SK-N-SH (cell line): ENCODE measurements around the gene CCDC57. TPM values are rescaled to one million over a fixed set of nuclear protein-coding genes. Genes with fewer than 3 reads are reported as not detected.

ENCODE experiments used
- CTCF ChIA-PET: fragments of 300-600, 350-600 bp; formaldehyde crosslinking; extraction: SDS; loops from one replicate; lab custom pipeline; 2021; lab: Yijun Ruan, JAX
- POLR2A ChIA-PET: fragments of 350-600 bp; sonication (Branson Sonifier 250); formaldehyde crosslinking; extraction: SDS; loops from one replicate; lab custom pipeline; 2020; ENCODE audit warnings: antibody characterized with exemption, inconsistent platforms; lab: Yijun Ruan, JAX
- DNase-seq: peaks from one replicate; pipeline ENCODE4 v3.0.0; 2012
- H2AFZ ChIP-seq: fragments of 200-600 bp; sonication (generic); 2 replicates; pipeline ENCODE4 v1.8.1; 2016; ENCODE audit warnings: antibody characterized with exemption, mild to moderate bottlenecking, low read depth
- H3F3A ChIP-seq: fragments of 200-600 bp; sonication (generic); replicated peaks from 2 replicates; pipeline ENCODE3; 2016; ENCODE audit warnings: antibody characterized with exemption, mild to moderate bottlenecking; ENCODE audit not compliant: insufficient read depth
- H3K27ac ChIP-seq, 2 experiments: fragments of 200-500 bp in 1 of 2; fragments of 200-600 bp in 1 of 2; sonication (Bioruptor generic) in 1 of 2; sonication (generic), shearing (Covaris generic) in 1 of 2; 2 replicates each; pipeline versions ENCODE4 v1.5.1 to v1.6.1; 2014 to 2016; ENCODE audit warnings: low read depth in 2 of 2, inconsistent platforms in 1 of 2, low read length in 1 of 2, mild to moderate bottlenecking in 1 of 2, mixed read lengths in 1 of 2
- H3K27me3 ChIP-seq: fragments of 200-600 bp; sonication (generic), shearing (Covaris generic); 2 replicates; pipeline ENCODE4 v1.6.1; 2016; ENCODE audit warnings: mixed run types; ENCODE audit not compliant: insufficient read depth
- H3K36me3 ChIP-seq, 2 experiments: fragments of 200-500 bp in 1 of 2; fragments of 200-600 bp in 1 of 2; sonication (Bioruptor generic) in 1 of 2; sonication (generic) in 1 of 2; replicated peaks in 1 of 2; 2 replicates each; pipeline versions ENCODE3 to v1.5.1; 2014 to 2016; ENCODE audit warnings: low read length in 1 of 2, mild to moderate bottlenecking in 1 of 2; ENCODE audit not compliant: insufficient read depth in 2 of 2, control insufficient read depth in 1 of 2
- H3K4me1 ChIP-seq, 2 experiments: fragments of 200-500 bp in 1 of 2; fragments of 200-600 bp in 1 of 2; sonication (Bioruptor generic) in 1 of 2; sonication (generic), shearing (Covaris generic) in 1 of 2; 2 replicates each; pipeline versions ENCODE4 v1.5.1 to v1.6.1; 2014 to 2016; ENCODE audit warnings: low read depth in 1 of 2, low read length in 1 of 2, mixed run types in 1 of 2; ENCODE audit not compliant: insufficient read depth in 2 of 2, control insufficient read depth in 1 of 2
- H3K4me2 ChIP-seq: fragments of 200-600 bp; sonication (generic), shearing (Covaris generic); 2 replicates; pipeline ENCODE4 v1.6.1; 2017; ENCODE audit warnings: mixed run types
- H3K4me3 ChIP-seq, 2 experiments: fragments of 200-500 bp in 1 of 2; fragments of 200-600 bp in 1 of 2; sonication (Bioruptor generic) in 1 of 2; sonication (generic), shearing (Covaris generic) in 1 of 2; 2 replicates each; pipeline versions ENCODE4 v1.5.1 to v1.8.1; 2014 to 2016; ENCODE audit warnings: low read depth in 2 of 2, inconsistent platforms in 1 of 2, low read length in 1 of 2, mild to moderate bottlenecking in 1 of 2, mixed read lengths in 1 of 2, moderate library complexity in 1 of 2
- H3K79me2 ChIP-seq: fragments of 200-600 bp; sonication (generic); 2 replicates; pipeline ENCODE4 v1.8.1; 2017; ENCODE audit warnings: mild to moderate bottlenecking; ENCODE audit not compliant: insufficient read depth
- H3K9ac ChIP-seq: fragments of 200-600 bp; sonication (generic); 2 replicates; pipeline ENCODE4 v1.6.1; 2017; ENCODE audit warnings: mixed run types
- H3K9me2 ChIP-seq: fragments of 200-600 bp; sonication (generic); 2 replicates; pipeline ENCODE4 v1.6.1; 2017; ENCODE audit warnings: mixed run types
- H3K9me3 ChIP-seq: fragments of 200-600 bp; sonication (generic); 2 replicates; pipeline ENCODE4 v1.6.1; 2017; ENCODE audit warnings: mixed run types, mild to moderate bottlenecking, moderate library complexity
- H4K20me1 ChIP-seq: fragments of 200-600 bp; sonication (generic); 2 replicates; pipeline ENCODE4 v1.6.1; 2017; ENCODE audit warnings: mild to moderate bottlenecking, mixed run types; ENCODE audit not compliant: insufficient read depth
- CTCF ChIP-seq: fragments of 200-600 bp; sonication (generic); IDR thresholded peaks from 2 replicates; pipeline ENCODE4 v1.6.1; 2017; ENCODE audit warnings: antibody characterized with exemption, mild to moderate bottlenecking, moderate library complexity
- ELF1 ChIP-seq: IDR thresholded peaks from 2 replicates; pipeline ENCODE4 v1.4.0; 2012
- EP300 ChIP-seq, 2 experiments: IDR thresholded peaks; 2 replicates each; pipeline versions ENCODE4 v1.4.0 to v1.6.1; 2012; ENCODE audit warnings: borderline replicate concordance in 1 of 2, low read depth in 1 of 2, low read length in 1 of 2
- FOSL2 ChIP-seq: IDR thresholded peaks from 2 replicates; pipeline ENCODE4 v1.4.0; 2012; ENCODE audit warnings: low read depth, mild to moderate bottlenecking, moderate library complexity, borderline replicate concordance
- GABPA ChIP-seq: IDR thresholded peaks from 2 replicates; pipeline ENCODE4 v1.4.0; 2012; ENCODE audit warnings: low read depth, mild to moderate bottlenecking
- IRF3 ChIP-seq: fragments of 150-350 bp; IDR thresholded peaks from 2 replicates; pipeline ENCODE4 v1.6.1; 2016; ENCODE audit warnings: mild to moderate bottlenecking, low read depth, low read length
- MAX ChIP-seq: IDR thresholded peaks from 2 replicates; pipeline ENCODE4 v1.4.0; 2012; ENCODE audit warnings: low read depth
- MEF2A ChIP-seq: IDR thresholded peaks from 2 replicates; pipeline ENCODE4 v1.4.0; 2012; ENCODE audit warnings: low read depth, borderline replicate concordance
- MXI1 ChIP-seq: IDR thresholded peaks from 2 replicates; pipeline ENCODE4 v1.6.1; 2012; ENCODE audit warnings: mild to moderate bottlenecking, low read depth, low read length, improper control_type of control experiment
- NRF1 ChIP-seq: IDR thresholded peaks from 2 replicates; pipeline ENCODE4 v1.6.1; 2012; ENCODE audit warnings: low read depth, mild to moderate bottlenecking, low read length
- PBX3 ChIP-seq: IDR thresholded peaks from 2 replicates; pipeline ENCODE4; 2012
- RAD21 ChIP-seq: IDR thresholded peaks from 2 replicates; pipeline ENCODE4 v1.6.1; 2012; ENCODE audit warnings: mild to moderate bottlenecking, low read length
- RXRA ChIP-seq: IDR thresholded peaks from 2 replicates; pipeline ENCODE4 v1.4.0; 2012; ENCODE audit warnings: low read depth, mild to moderate bottlenecking, borderline replicate concordance
- SIN3A ChIP-seq: IDR thresholded peaks from 2 replicates; pipeline ENCODE4 v1.6.1; 2012; ENCODE audit warnings: low read depth, mild to moderate bottlenecking, low read length, moderate library complexity, borderline replicate concordance
- SMC3 ChIP-seq: IDR thresholded peaks from 2 replicates; pipeline ENCODE4 v1.6.1; 2012; ENCODE audit warnings: low read depth, low read length, improper control_type of control experiment
- TAF1 ChIP-seq: IDR thresholded peaks from 2 replicates; pipeline ENCODE4 v1.6.1; 2012; ENCODE audit warnings: low read depth, mild to moderate bottlenecking, low read length, moderate library complexity, borderline replicate concordance
- USF1 ChIP-seq: IDR thresholded peaks from 2 replicates; pipeline ENCODE4 v1.4.0; 2012; ENCODE audit warnings: low read depth, borderline replicate concordance
- USF2 ChIP-seq: fragments of 150-350 bp; IDR thresholded peaks from 2 replicates; pipeline ENCODE4 v1.6.1; 2017; ENCODE audit warnings: antibody characterized with exemption, low read length, low read depth, borderline replicate concordance
- YY1 ChIP-seq: IDR thresholded peaks from 2 replicates; pipeline ENCODE4 v1.4.0; 2012; ENCODE audit warnings: low read depth, mild to moderate bottlenecking
- WGBS: methylation state at CpG from one replicate; pipeline ENCODE4 v1.1.6; 2017; ENCODE audit warnings: low lambda C conversion rate; 5-methylcytosine and 5-hydroxymethylcytosine counted together
- polyA plus RNA-seq, 3 experiments: library from polyadenylated mRNA; depleted of rRNA; stranded (reverse); fragments of >200 nt; gene quantifications; 2 replicates each; pipeline ENCODE4 v1.2.3, GENCODE V29; 2012

Gene CCDC57
- polyA plus RNA-seq, 1 of the 3 experiments (the other 2 are of a cell fraction): 68.6 TPM

- peak; percentile 55; the same call in 1 of the 2 replicates for TF ChIP-seq PBX3
- TF ChIP-seq TAF1: no peak
- TF ChIP-seq GABPA: peak; percentile 34; the same call in 1 of the 2 replicates
- TF ChIP-seq SMC3: no peak
- TF ChIP-seq MEF2A: no peak
- TF ChIP-seq RXRA: no peak
- no peak for TF ChIP-seq USF2
- TF ChIP-seq FOSL2: peak; percentile 13; the same call in 1 of the 2 replicates
- no peak for TF ChIP-seq NRF1
- TF ChIP-seq RAD21: no peak
- TF ChIP-seq, all 33 proteins: peak for 9
These were observed 28.7 kb upstream of the CCDC57 start (continued) for GRCh38 chr17:82241183-82241925.

- H3K9me3 ChIP-seq: no peaks in the 10 kb centered on the region
- no peak for TF ChIP-seq SIN3A
- TF ChIP-seq MAX: no peak
- TF ChIP-seq IRF3: no peak
- no peak for TF ChIP-seq RAD21
- TF ChIP-seq USF1: no peak
- no peak for TF ChIP-seq EP300 (IDR thresholded peaks at IDR 0.05; ENCODE audit: borderline replicate concordance in 1 of 2, low read depth in 1 of 2, low read length in 1 of 2)
- TF ChIP-seq MEF2A: no peak
- TF ChIP-seq ELF1: no peak
- no peak for TF ChIP-seq YY1
- TF ChIP-seq FOSL2: no peak
- TF ChIP-seq CTCF: no peak
- TF ChIP-seq RXRA: no peak
- TF ChIP-seq SMC3: no peak
- no peak for TF ChIP-seq MXI1
- no peak overlapping the region for H3K4me3 ChIP-seq
- H3F3A ChIP-seq: peaks cover 61% of the 10 kb centered on the region
- ChIA-PET POLR2A (interaction anchor here (1.4 to 2.5 kb wide), 3 partner anchors 10 to 51 kb away, joined by 4 to 8 read pairs (median 7); partner anchors contain the start of gene SLC16A3), CTCF (interaction anchor here (0.6 to 10.9 kb wide), 13 partner anchors 12 to 211 kb away, joined by 3 to 153 read pairs (median 4); partner anchors contain the start of genes CCDC57, CD7 and SLC16A3)
- H3K27ac ChIP-seq: peak overlapping the region; percentile 69 to 82
- H4K20me1 ChIP-seq: peaks cover 84% of the 10 kb centered on the region
- peak overlapping the region; percentile 35; the same call in 1 of the 2 replicates for H3K9ac ChIP-seq
- H3K4me2 ChIP-seq: peak overlapping the region; percentile 41; the same call in 1 of the 2 replicates
- H2AFZ ChIP-seq: no peak overlapping the region
- H3K9me2 ChIP-seq: no peaks in the 10 kb centered on the region
- WGBS: 89% methylated on average over 17 of the region's 20 CpGs
- H3K36me3 ChIP-seq: peaks cover 39 to 78% of the 10 kb centered on the region in 2 experiments
- H3K27me3 ChIP-seq: no peaks in the 10 kb centered on the region
- DNase-seq: no peak
- peaks cover 29 to 57% of the 10 kb centered on the region in 2 experiments; a peak in 3 of 4 replicates for H3K4me1 ChIP-seq
- peaks cover 67% of the 10 kb centered on the region; the same call in 1 of the 2 replicates for H3K79me2 ChIP-seq
These were observed 28.0 kb upstream of the CCDC57 start for GRCh38 chr17:82240506-82241182.
